Measurements from ENCODE around the gene GIMD1.

DNA sequence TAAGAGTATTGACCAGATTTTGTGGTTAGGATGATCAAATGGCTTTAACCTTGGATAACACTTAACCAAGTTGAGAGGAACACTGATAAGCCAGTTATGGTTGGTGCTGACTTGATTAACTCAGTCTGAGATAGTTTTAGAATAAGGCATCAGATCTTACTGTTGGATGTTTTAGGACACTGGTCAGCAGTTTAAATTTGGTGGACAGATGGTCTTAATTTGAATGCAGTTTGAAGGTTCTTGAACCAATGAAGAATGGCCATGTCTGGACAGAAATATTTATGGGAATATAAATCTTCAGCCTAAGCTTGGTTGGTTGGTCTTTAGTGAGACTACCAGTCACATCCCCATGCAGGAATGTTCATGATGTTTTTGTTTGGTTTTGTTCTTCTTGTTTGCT, 2.6 kb upstream of the GIMD1 start:
- TF ChIP-seq, protein P1, sequence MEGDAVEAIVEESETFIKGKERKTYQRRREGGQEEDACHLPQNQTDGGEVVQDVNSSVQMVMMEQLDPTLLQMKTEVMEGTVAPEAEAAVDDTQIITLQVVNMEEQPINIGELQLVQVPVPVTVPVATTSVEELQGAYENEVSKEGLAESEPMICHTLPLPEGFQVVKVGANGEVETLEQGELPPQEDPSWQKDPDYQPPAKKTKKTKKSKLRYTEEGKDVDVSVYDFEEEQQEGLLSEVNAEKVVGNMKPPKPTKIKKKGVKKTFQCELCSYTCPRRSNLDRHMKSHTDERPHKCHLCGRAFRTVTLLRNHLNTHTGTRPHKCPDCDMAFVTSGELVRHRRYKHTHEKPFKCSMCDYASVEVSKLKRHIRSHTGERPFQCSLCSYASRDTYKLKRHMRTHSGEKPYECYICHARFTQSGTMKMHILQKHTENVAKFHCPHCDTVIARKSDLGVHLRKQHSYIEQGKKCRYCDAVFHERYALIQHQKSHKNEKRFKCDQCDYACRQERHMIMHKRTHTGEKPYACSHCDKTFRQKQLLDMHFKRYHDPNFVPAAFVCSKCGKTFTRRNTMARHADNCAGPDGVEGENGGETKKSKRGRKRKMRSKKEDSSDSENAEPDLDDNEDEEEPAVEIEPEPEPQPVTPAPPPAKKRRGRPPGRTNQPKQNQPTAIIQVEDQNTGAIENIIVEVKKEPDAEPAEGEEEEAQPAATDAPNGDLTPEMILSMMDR (IDR thresholded peaks at IDR 0.05; ENCODE audit: low read depth, low read length, poor library complexity, severe bottlenecking), result no peak
- TF ChIP-seq EZH2phosphoT487 (IDR thresholded peaks at IDR 0.05; ENCODE audit: borderline replicate concordance, low read length), result no peak
